HepG2 (cell line): Measurements from ENCODE around the gene PTPN14. TPM values are rescaled to one million over a fixed set of nuclear protein-coding genes. Genes with fewer than 3 reads are reported as not detected.

ENCODE experiments used
- ATAC-seq: fragments of 200-7000 bp; cut with Tn5 transposase; 3 replicates; pipeline ENCODE4 v1.9.1; 2020; ENCODE audit warnings: mild to moderate bottlenecking, moderate library complexity
- BruUV-seq: library from RNA; stranded (reverse); fragments of 400-500 nt; replicated peaks from 2 replicates; lab custom pipeline; 2021; lab: Mats Ljungman, UMichigan
- CTCF ChIA-PET: fragments of 300-600 bp; formaldehyde crosslinking; extraction: SDS; loops from one replicate; lab custom pipeline; 2021; ENCODE audit warnings: low total read pairs, inconsistent platforms, low intra/inter-chr PET ratio; lab: Yijun Ruan, JAX
- POLR2A ChIA-PET: fragments of 350-600 bp; sonication (Branson Sonifier 250); formaldehyde crosslinking; loops from one replicate; lab custom pipeline; 2020; ENCODE audit warnings: antibody characterized with exemption, inconsistent platforms; lab: Yijun Ruan, JAX
- DNase-seq: peaks from one replicate; pipeline ENCODE4 v3.0.0-alpha.2; 2015; ENCODE audit warnings: low spot score
- FAIRE-seq: peaks from 3 replicates; lab custom pipeline; 2011; peaks lifted over from hg19 to GRCh38; lab: Jason Lieb, UNC
- H2AFZ ChIP-seq: one replicate; pipeline ENCODE4 v1.6.1; 2011; ENCODE audit warnings: low read length, inconsistent platforms
- H3K27ac ChIP-seq: fragments of 300-600 bp; 3 replicates; pipeline ENCODE4 v1.8.0; 2011; ENCODE audit warnings: mixed run types, mild to moderate bottlenecking, mixed read lengths, low read length, inconsistent platforms; ENCODE audit not compliant: insufficient read depth; ENCODE audit errors: extremely low read length
- H3K27me3 ChIP-seq, 2 experiments: fragments of 200-600 bp in 1 of 2; 2 replicates in 1 of 2; 3 replicates in 1 of 2; pipeline versions ENCODE4 v1.6.0 to v1.8.0; 2011; ENCODE audit warnings: low read length in 2 of 2, mild to moderate bottlenecking in 2 of 2, moderate library complexity in 2 of 2, inconsistent platforms in 1 of 2; ENCODE audit not compliant: insufficient read depth in 2 of 2, control insufficient read depth in 1 of 2
- H3K36me3 ChIP-seq, 2 experiments: fragments of 200-600 bp in 1 of 2; replicated peaks in 1 of 2; 2 replicates in 1 of 2; 3 replicates in 1 of 2; pipeline versions ENCODE4 v1.5.1 to v1.8.0; 2011; ENCODE audit warnings: low read length in 2 of 2, inconsistent platforms in 1 of 2; ENCODE audit not compliant: insufficient read depth in 2 of 2, control insufficient read depth in 1 of 2
- H3K4me1 ChIP-seq: 2 replicates; pipeline ENCODE4 v1.5.1; 2012; ENCODE audit warnings: low read length, inconsistent platforms; ENCODE audit not compliant: insufficient read depth
- H3K4me2 ChIP-seq: 2 replicates; pipeline ENCODE4 v1.6.0; 2011; ENCODE audit warnings: low read depth, low read length, inconsistent platforms
- H3K4me3 ChIP-seq, 3 experiments: fragments of 200-600 bp in 1 of 3; sonication (generic), shearing (Covaris generic) in 1 of 3; replicated peaks in 1 of 3; 2 replicates each; pipeline ENCODE4 v1.5.1; 2011 to 2016; ENCODE audit warnings: low read length in 3 of 3, inconsistent platforms in 2 of 3, low read depth in 2 of 3, mild to moderate bottlenecking in 2 of 3, control low read depth in 1 of 3, mixed read lengths in 1 of 3; ENCODE audit not compliant: insufficient read depth in 1 of 3
- H3K79me2 ChIP-seq: one replicate; pipeline ENCODE4 v1.6.1; 2011; ENCODE audit warnings: low read length, inconsistent platforms; ENCODE audit not compliant: insufficient read depth
- H3K9ac ChIP-seq: 2 replicates; pipeline ENCODE4 v1.6.0; 2011; ENCODE audit warnings: mild to moderate bottlenecking, low read depth, low read length, inconsistent platforms; ENCODE audit not compliant: insufficient read depth
- H3K9me3 ChIP-seq: 2 replicates; pipeline ENCODE4 v1.5.1; 2012; ENCODE audit warnings: mild to moderate bottlenecking, low read length
- H4K20me1 ChIP-seq: 2 replicates; pipeline ENCODE4 v1.6.0; 2011; ENCODE audit warnings: inconsistent platforms, mild to moderate bottlenecking, low read length, moderate library complexity; ENCODE audit not compliant: insufficient read depth
- E2F5 ChIP-seq: sonication (generic); formaldehyde crosslinking; conservative IDR thresholded peaks from 2 replicates; pipeline ENCODE4 v1.4.0; 2020; ENCODE audit warnings: missing genetic modification reagents
- ESRRA ChIP-seq: sonication (generic); formaldehyde crosslinking; IDR thresholded peaks from 2 replicates; pipeline ENCODE4 v1.5.1; 2020; ENCODE audit warnings: mild to moderate bottlenecking, low read depth, missing genetic modification reagents
- HOXD1 ChIP-seq: sonication (generic); formaldehyde crosslinking; IDR thresholded peaks from 2 replicates; pipeline ENCODE4 v1.5.0; 2020; ENCODE audit warnings: missing genetic modification reagents
- MATR3 ChIP-seq: sonication (generic); formaldehyde crosslinking; IDR thresholded peaks from 2 replicates; pipeline ENCODE4 v1.4.0; 2020; ENCODE audit warnings: missing genetic modification reagents
- MLLT10 ChIP-seq: sonication (generic); formaldehyde crosslinking; IDR thresholded peaks from 2 replicates; pipeline ENCODE4 v1.4.0; 2020; ENCODE audit warnings: missing genetic modification reagents
- ZIK1 ChIP-seq: sonication (generic); formaldehyde crosslinking; IDR thresholded peaks from 2 replicates; pipeline ENCODE4 v1.5.0; 2020; ENCODE audit warnings: mild to moderate bottlenecking, low read depth, missing genetic modification reagents, borderline replicate concordance
- ZNF20 ChIP-seq: sonication (generic); formaldehyde crosslinking; IDR thresholded peaks from 2 replicates; pipeline ENCODE4 v1.4.0; 2020; ENCODE audit warnings: mild to moderate bottlenecking, moderate library complexity, missing genetic modification reagents
- ZNF446 ChIP-seq: sonication (generic); formaldehyde crosslinking; IDR thresholded peaks from 2 replicates; pipeline ENCODE4 v1.5.0; 2020; ENCODE audit warnings: mild to moderate bottlenecking, missing genetic modification reagents
- ZNF570 ChIP-seq: sonication (generic); formaldehyde crosslinking; IDR thresholded peaks from 2 replicates; pipeline ENCODE4 v1.4.0; 2020; ENCODE audit warnings: mild to moderate bottlenecking, missing genetic modification reagents, borderline replicate concordance
- ZNF839 ChIP-seq: sonication (generic); formaldehyde crosslinking; IDR thresholded peaks from 2 replicates; pipeline ENCODE4 v1.4.0; 2020; ENCODE audit warnings: missing genetic modification reagents, mild to moderate bottlenecking, borderline replicate concordance
- WGBS: methylation state at CpG from one replicate; pipeline ENCODE4 v1.1.6; 2017; ENCODE audit warnings: low lambda C conversion rate; 5-methylcytosine and 5-hydroxymethylcytosine counted together
- in situ Hi-C: cut with HindIII; loops from 2 replicates; pipeline ENCODE4 v1.10.0; 2017; ENCODE audit warnings: low pct_unique_long_range_greater_than_20kb; ENCODE audit not compliant: extremely low pct_ligation_motif_present
- intact Hi-C: fragments of 100-400 bp; cut with micrococcal nuclease; formaldehyde crosslinking; loops from one replicate; pipeline ENCODE4 v1.10.0; 2022; ENCODE audit not compliant: unreplicated experiment
- polyA plus RNA-seq, 8 experiments: library from polyadenylated mRNA; depleted of rRNA in 3 of 8; stranded (reverse) in 7 of 8; unstranded in 1 of 8; fragments of >200 nt; fragmentation: Illumina TruSeq in 4 of 8; extraction: Trizol in 4 of 8; gene quantifications; 2 replicates each; pipeline versions ENCODE4 v1.2.1 to v1.2.3, GENCODE V29; 2011 to 2016; ENCODE audit warnings: low read depth in 4 of 8, missing spikeins in 1 of 8, mixed read lengths in 1 of 8; ENCODE audit not compliant: insufficient read depth in 1 of 8
- total RNA-seq, 5 experiments: library from RNA; depleted of rRNA; stranded (reverse); fragments of >200 nt; fragmentation: Illumina TruSeq; extraction: Trizol; gene quantifications; 2 replicates each; pipeline ENCODE4 v1.2.3, GENCODE V29; 2016; ENCODE audit warnings: low read depth in 1 of 5

The PTPN14 gene
- total and polyA plus RNA-seq, 2 of the 13 experiments (the other 11 are each of a cell fraction or from before 2014, with no cell fraction given), result 3.9 to 4.7 TPM

GRCh38 chr1:214542275-214543199 lies 8.9 kb downstream of the PTPN14 start (continued):
- TF ChIP-seq ZNF839 (CRISPR knock-in tag), result no peak
- TF ChIP-seq ZNF20 (CRISPR knock-in tag), result no peak

- DNase-seq (no peak), ATAC-seq (no peak), FAIRE-seq (no peak)
- POLR2A ChIA-PET, result interaction anchor here (1.5 kb wide), 1 partner anchor 10 kb away, joined by 3 read pairs; the partner anchor contains the start of gene PTPN14
- peaks cover 2% of the 10 kb centered on the region; the same call in 1 of the 2 replicates for H4K20me1 ChIP-seq
- H2AFZ ChIP-seq, result no peak overlapping the region
- no peaks in the 10 kb centered on the region for H3K27me3 ChIP-seq
- H3K9me3 ChIP-seq, result no peaks in the 10 kb centered on the region
- in situ Hi-C loops, result loop anchor here (10.0 kb wide), 1 partner anchor 63 kb away; the partner anchor contains the start of gene CENPF
- WGBS, result 96% methylated on average over 2 of the region's 2 CpGs
- H3K27ac ChIP-seq, result no peak overlapping the region
- intact Hi-C loops, result no loop called here
- CTCF ChIA-PET, result no interaction called here
- H3K36me3 ChIP-seq, result no peaks in the 10 kb centered on the region
- H3K4me2 ChIP-seq, result no peak overlapping the region
- TF ChIP-seq ZNF570 (CRISPR knock-in tag) (no peak), MLLT10 (CRISPR knock-in tag) (no peak), ZIK1 (CRISPR knock-in tag) (no peak), MATR3 (no peak), HOXD1 (CRISPR knock-in tag) (no peak), ESRRA (CRISPR knock-in tag) (no peak), ZNF446 (no peak), E2F5 (no peak)
- TF ChIP-seq, all 625 proteins: peak for 0
- no peaks in the 10 kb centered on the region for H3K4me1 ChIP-seq
- no TSS peak for BruUV-seq
- H3K79me2 ChIP-seq, result no peaks in the 10 kb centered on the region
- no peak overlapping the region for H3K4me3 ChIP-seq
- H3K9ac ChIP-seq, result no peak overlapping the region
Measured at GRCh38 chr1:214541693-214542092, 9.7 kb downstream of the PTPN14 start.
